Putamen (tissue), 1 donor: ENCODE results near the gene VTN.
A peak's percentile ranks its signal among the peaks of the same experiment; 100 is the strongest.
"Not testable (repeated sequence)": the region's sequence is repeated elsewhere in the genome, so short reads cannot be mapped to it uniquely, and the experiment has no call there.

Experiments
- DNase-seq: peaks from one replicate; pipeline ENCODE4 v3.0.0-alpha.2; 2016; ENCODE audit warnings: low spot score

Gene VTN

DNA sequence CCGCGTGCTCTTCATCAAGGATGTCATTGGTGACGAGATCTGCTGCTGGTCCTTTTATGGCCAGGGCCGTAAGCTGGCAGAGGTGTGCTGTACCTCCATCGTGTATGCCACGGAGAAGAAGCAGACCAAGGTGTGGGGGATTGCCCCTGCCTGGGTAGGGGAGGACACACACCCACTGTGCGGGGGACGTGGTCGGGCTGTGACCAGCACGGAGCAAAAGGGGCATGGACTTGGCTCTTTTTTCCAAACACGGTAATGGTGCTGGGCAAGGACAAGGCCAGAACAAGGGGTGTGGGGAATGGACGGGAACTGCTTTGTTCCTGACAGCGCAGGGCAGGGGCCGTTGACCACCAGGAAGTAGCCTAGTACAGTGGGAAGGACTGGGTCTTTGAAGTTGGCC lies 27.8 kb downstream of the VTN start:
- no peak for DNase-seq

DNA sequence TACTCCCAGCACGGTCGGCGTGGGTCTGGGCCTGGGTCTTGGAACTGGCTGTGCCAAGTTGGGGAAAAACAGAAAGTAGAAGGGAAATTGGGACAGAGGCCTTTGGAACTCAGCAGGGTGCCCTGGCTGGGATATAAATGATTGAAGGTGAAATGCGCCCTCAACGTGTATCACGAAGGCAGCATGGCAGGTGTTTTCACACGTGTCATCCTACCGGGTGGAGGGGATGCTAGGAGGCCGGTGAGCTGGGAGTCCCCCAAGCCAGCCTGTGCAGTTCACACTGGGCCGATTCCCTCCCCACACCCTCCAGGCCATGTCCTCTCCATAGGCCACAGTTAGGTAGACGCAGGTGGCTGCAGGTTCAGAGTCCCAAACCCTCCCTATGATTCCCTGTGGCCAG lies 28.6 kb downstream of the VTN start:
- DNase-seq, result no peak

DNA sequence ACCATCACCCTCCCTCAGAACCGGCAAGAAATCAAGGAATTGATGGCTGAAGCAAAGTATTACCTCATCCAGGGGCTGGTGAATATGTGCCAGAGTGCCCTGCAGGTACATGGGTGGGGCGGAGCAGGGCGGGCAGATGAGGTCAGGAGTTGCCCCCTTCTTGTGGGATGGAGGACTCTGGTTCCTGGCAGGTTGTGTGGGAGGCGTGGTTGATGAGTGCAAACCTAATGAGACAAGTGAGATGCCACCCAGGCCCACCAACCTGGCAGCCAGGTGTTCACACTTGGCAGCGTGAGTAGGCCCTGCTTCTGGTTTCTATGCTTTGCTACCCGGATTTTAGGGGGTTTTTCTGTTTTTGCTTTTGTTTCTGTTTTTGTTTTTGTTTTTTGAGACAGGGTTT lies 29.7 kb downstream of the VTN start:
- DNase-seq, result no peak

DNA sequence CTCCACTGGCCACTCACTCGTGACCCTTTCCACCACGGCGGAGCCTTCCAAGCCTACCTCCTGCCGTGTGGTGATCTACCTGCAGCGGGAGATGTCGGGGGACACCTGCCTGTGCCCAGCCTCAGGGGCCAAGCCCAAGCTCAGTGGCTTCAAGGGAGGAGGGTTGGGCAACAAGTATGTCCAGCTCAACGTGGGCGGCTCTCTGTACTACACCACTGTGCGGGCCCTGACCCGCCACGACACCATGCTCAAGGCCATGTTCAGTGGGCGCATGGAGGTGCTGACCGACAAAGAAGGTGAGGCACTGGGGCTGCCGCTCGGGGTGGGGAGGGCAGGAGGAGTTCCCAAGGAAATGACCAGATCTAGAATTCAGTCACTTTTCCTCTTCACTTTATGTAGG lies 30.7 kb downstream of the VTN start:
- DNase-seq, result no peak

DNA sequence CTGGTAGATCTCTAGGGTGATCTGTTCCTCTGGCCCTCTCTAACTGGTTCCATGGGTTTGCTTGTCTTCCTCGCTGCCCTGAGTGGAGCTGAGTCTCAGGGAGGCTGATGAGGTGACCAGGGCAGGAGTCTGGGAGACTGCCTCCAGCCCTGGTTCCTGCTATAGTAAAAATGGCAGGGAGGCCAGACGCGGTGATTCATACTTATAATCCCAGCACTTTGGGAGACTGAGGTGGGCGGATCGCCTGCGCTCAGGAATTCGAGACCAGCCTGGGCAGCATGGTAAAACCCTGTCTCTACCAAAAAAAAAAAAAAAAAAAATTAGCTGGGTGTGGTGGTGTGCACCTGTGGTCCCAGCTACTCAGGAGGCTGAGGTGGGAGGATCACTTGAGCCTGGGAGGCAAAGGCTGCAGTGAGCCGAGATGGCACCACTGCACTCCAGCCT lies 31.3 kb downstream of the VTN start:
- DNase-seq, result not testable (repeated sequence)

DNA sequence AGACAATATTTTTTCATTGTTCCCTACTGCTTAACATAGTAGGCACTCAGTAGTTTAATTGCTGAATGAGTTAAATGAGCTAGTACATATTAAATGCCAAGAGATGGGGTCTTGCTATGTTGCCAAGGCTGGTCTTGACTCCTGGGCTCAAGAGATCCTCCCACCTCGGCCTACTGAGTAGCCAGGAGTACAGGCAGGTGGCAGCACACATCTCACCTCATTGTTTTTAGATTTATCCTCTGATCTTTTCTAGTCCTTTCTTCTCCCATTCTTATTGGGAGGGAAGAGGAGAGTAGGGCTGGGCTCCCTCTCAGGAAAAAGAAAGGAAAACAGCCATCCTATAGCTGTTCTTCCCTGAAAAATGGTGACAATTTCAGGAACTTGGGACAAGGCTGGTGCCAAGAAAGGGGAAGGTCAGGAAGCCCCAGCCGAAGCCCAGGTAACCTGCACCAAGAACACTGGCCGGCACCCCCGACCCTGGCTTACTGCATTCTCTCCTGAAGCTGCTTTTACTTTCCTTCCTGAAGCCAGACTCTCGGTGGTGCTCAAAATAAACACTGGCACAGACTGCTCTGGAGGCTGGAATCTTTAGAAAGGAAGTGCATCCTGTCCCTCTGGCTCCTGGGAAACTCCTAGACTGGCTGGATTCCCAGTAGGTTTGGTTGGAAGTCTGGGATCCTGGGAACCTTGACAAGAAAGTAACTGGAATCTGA lies 31.9 kb downstream of the VTN start:
- DNase-seq, result no peak

DNA sequence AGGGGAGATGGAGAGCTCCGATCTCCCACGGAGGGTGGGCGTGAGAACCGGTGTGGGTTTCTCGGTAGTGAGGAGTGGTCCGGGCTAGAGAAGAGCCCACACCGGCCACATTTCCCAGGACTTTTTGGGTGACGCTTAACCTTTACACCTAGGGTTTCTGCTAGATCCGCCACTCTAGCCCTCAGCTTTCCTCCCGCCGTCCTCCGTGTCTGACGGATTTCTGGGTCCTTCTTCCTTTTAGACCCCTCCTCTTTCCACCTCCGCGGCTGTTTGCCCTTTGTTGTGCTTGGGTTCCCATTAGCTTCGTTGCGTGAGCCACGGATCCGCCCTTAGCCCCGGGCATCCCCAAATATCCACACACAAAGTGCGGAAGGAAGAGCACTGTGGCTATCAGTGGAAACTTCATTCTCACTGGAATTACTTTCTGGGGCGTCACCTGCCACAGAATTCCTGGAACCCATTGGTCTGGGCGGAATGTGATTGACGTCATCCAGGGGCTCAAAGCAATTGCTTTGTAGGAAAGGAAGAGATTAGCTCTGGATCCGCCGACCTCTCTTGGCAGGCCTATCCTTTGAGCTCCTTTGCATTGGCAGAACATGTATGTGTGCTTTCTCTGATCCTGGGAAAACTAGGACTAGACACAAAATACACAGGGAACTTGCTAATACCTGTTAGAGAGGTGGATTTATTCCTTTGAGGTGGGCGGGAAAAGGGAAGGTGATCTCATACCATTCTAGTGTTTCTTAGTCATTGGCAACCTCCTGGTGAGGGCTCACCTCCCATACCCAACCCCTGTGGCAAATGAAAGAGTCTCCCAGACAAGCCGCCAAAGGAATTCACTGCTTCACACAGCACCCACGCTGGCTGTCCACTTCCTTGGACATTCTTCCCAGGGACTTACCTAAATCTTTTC lies 33.9 kb downstream of the VTN start:
- DNase-seq, result peak; percentile 67

DNA sequence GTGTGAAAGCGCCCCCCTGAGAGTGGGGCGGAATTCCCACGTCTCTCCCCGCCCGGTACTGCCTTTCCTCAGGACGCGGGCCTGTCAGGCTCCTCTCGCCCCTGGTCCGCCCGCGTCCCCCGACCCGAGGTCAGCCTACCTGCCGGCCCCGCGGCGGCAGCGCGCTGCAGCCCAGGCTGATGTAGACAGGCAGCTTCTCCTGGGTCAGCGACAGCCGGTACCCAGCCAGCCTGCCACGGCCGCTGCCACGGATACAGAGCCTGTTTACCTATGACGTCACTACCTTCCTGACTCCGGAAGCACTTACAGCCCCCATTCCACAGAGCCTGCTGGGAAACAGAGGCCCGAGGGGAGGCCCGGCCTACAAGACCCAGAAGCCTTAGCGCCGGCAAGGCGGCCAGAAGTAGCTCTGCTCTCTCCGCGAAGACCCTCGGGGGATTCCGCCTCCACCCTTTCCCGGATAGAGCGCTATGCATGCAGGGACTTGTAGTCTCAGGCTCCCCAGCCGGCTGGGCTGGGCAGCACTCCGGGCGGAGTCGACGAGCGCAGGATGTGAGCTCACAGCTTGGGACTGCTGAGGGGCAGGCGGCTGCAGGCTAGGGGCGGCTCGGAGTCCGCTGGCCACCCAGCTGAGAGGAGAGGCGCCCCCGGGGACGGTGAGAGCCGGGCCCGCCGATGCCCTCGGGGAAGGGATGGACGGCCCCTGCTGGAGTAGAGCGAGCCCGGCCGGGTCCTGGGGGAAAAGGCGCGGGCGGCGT lies 34.7 kb downstream of the VTN start, which contains the start of the genes IFT20 and TNFAIP1:
Gene IFT20, minus strand, starts transcription at position 272 of the 758 bp plus-strand sequence. CDS start 3,487 bp downstream, outside the sequence.
Gene TNFAIP1, plus strand, starts transcription at position 561 of the 758 bp plus-strand sequence. CDS start 3,761 bp downstream, outside the sequence.
- DNase-seq, result peak; percentile 100

DNA sequence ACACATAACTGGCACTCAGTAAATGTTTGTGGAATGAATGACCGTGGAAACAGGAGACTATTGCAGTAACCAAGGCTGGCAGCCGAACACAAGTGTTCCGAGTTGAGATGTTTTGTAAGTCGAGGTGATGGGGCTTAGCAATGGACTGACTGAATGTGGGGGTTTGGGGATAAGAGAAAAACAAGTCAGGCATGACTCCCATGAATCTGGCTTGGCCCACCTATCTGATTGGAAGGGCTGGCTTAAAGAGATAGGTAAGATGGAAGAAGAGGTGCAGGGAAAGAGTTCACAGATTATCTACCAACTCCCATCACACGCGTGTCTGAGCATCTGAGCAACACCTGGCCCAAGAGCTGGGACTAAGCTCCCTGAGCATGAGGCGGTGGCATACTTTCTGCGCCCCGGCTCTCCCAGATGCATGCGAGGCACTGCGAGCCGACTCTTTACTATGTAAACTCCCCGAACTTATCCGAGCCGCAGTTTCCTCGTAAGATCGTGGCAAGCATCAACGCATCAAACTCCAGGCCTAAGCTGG lies 35.4 kb downstream of the VTN start:
- no peak for DNase-seq

DNA sequence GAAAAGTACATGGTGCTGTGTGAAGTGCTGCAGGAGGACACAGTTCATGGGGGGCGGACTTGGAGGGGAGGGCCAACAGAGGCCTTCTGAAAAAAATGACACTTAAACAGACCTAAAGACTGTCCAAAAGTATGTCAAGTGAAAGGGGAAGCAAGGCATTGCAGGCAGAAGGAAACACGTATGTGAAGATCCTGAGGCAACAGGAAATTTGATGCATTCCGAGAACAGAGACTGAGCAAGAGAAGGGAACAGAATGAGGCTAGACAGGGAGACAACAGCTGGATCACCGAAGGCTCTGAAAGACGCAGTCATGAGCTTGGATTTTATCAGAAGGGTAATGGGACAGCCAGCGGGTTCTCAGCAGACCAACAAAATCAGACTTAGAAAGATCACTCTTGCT lies 35.9 kb downstream of the VTN start:
- DNase-seq, result no peak

DNA sequence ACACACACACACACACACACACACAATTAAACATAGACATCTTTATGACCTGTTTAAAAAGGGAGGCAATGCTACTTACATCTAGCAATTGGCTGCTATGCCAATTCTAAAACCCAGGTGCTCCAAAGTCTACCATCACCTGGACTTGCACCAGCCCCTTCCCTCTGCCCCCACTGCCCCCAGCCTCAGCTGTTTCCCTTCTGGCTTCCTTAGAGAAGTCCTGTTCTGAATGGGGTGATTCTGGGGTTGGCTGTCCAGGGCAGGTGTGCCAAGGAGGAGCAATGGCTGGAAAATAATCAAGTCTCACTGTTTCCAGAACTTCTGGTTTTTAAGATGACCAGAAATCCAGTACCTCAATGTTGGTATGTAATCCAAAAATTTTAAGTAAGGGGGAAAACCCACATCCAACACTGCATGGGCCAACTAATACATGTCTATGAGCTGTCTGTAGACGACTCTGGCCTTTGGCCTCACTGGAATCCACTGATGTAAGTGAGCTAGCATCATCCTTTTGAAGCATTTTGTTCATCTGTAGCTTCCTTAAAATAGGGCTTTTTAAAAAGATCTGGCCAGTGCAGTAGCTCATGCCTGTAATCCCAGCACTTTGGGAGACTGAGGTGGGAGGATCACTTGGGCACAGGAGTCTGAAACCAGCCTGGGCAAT lies 36.9 kb downstream of the VTN start:
- no peak for DNase-seq

DNA sequence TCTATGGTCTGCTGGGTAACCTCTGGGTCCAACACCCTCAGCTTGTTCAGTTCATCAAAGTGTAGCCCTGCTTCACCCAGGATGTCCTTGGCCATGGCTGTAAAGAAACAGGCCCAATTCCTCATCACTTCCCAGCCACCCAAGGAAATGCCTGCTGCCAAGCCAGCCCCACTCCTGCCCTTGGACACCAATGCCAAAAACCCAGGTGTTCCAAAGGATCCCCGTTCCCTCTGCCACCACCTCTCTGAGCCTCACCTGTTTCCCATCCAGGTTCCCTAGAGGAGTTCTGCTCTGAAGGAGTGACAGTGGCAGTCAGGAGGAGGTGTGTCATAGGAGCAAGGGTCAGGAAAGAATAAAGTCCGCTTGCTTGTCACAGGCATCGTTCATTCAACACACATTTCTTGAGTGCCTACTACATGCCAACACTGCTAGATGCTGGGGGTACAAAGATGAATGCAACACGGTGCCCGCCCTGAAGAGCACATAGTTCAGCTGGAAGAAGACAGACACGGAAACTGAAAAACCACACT lies 38.2 kb downstream of the VTN start:
- no peak for DNase-seq

DNA sequence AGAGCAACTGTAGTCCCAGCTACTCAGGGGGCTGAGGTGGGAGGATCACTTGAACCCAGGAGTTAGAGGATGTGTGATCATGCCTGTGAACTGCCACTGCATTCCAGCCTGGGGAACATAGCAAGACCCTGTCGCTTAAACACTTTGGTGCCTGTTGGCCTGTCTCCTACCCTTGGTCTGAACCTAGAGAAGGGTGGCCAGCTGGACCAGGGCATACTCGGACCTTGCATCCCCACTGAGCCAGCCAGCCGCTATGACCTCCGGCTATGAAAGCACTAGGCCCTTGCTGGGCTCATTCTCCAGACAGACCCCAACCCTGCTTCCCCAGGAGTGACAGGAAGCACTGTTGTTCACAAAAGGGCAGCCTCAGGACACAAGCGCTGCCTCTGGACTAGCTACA lies 39.4 kb downstream of the VTN start:
- no peak for DNase-seq

DNA sequence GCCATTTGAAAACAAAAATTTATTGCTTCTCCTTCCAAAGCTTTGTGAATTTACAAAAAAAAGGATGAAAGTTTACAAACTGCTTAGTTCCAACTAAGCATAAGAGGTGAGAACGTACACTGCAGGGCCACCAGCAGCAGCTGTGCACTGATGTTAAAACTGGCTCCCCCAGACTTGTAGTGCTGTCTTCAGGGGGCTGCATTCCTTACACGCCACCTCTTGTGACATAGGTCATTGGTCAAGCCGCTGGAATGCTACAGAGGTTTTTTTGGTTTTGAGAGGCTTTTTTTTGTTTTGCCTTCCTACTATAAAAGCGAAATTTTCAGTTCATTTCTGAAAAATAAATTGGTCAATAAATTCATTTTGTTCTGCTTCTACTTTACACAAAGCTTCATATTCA lies 41.8 kb downstream of the VTN start:
- DNase-seq, result no peak

DNA sequence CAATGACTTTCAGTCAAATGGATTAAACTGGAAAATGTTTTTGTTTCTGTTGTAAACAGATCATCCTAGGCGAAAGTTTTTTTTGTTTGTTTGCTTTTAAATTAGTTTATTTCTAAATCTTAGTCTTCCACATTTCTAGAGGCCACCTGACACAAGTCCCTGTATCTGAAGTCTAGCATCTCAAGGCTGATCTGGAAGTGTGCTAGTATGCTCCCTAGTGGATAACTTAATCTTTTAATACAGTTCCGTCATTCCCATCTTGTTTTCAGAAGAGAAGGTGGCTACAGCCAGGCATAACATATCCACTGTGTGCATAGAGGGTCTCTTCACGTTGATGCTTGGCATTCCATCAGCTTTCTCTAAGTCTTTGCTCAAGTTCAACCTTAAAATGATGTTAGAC lies 42.4 kb downstream of the VTN start:
- DNase-seq, result no peak

DNA sequence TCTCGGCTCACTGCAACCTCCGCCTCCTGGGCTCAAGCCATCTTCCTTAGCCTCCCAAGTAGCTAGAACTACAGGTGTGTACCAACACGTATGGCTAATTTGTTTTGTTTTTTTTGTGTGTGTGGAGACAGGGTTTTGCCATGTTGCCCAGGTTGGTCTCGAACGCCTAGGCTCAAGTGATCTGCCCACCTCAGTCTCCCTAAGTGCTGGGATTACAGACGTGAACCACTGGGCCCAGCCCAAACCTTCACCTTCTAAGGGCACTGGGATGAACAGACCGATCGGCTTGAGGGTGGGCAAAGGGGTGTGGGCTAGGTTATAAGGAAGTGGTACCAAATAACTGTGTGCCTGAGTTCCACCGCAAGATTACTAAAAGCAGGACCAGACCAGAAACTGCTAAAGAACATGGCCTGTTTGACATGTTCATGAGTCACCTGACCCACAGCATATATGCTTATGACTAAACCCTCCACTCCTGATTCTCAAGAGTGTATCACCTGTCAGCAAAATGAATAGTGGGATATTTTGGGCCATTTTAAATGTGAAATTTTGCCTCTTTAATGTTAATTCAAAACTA lies 43.0 kb downstream of the VTN start:
- no peak for DNase-seq

DNA sequence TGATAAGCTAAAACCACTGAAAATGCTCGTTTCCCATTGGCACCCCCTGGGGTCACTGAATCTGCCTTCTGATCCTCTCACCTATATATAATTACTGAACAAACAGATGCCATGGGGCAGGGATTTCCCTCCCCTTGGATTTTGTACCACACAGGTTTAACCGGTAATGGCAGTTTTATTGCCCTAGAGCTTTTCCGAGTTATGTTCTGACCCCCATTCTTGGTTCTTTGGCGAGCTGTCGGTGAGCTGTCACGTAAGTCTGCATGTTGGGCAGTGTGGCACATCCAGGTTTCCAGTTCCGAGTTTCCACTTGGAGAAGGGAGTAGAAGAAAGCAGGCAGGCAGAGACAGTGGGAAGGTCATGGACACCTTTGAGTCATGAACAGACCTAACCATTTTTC lies 44.0 kb downstream of the VTN start:
- no peak for DNase-seq

DNA sequence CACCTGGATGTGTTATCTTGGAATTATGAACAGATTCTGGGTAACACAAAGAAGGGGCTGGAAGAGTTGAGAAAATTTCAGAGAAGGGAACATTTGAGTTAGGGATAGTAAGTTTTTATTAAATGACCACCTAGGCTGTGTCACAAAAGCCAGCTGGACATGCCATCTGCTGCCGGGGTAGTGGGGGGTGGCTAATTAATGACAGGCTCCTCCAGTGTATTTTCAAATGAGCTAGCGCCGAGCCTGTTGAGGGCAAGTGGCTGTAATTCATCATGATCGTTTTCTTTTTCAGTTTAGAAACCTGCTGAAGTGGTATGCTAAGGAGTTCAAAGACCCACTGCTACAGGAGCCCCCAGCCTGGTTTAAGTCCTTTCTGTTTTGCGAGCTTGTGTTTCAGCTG lies 44.9 kb downstream of the VTN start:
- no peak for DNase-seq

DNA sequence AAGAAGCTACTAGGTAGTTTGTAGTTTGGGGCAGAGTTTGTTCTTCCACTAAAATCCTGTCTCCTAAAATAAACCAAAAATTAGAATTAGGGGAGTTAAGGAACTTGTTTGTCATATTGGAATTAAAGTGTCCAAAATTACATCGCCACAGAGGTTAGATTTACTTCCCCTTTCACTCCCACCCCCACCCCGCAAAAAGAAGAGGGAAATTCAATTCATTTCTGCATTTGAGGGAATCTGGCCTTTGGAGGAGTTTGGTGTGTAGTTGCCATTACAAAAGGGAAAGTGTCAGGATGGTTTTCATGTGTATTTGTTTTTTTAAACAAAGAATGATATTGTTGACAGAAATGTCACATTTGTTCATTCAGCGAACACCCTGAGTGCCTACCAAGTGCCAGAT lies 45.3 kb downstream of the VTN start:
- DNase-seq, result no peak

DNA sequence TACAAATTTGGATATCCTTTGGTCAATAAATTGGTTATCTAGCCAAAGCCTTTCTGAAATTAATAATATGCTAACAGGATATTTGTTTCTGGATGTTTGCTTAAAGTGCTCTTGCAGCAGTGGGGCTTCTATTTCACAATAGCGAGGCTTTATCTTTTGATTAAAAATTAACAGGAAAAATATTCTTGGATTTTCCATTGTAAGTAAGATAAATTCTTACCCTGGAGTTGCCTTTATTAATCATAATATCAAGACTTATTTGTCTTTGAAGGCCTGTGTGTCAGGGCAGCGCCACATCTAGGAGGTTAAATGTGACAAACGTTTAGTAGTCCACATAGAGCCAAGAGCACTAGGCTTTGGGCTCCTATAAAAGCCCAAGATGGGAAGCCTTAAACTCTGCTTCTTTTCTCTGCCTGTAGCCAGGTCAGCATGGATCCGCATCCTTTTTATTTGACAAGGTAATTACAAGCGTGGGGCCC lies 45.8 kb downstream of the VTN start:
- DNase-seq, result no peak
